Right cardiac atrium (tissue), 5 donors: ENCODE measurements around the gene PRAME. TPM values are rescaled to one million over a fixed set of nuclear protein-coding genes. Genes with fewer than 3 reads are reported as not detected.

Source experiments
- ATAC-seq, 2 donors: fragments of 200-7000 bp; cut with Tn5 transposase; one replicate each; pipeline versions ENCODE4 v1.8.0 to v1.9.1; 2020; ENCODE audit warnings: moderate library complexity in 2 of 2, mild to moderate bottlenecking in 1 of 2
- DNase-seq, 3 donors: peaks; one replicate each; pipeline ENCODE4 v3.0.0-alpha.2; 2020
- H3K27ac ChIP-seq: one replicate; pipeline ENCODE4 v1.5.1; 2013; ENCODE audit warnings: mild to moderate bottlenecking, low read length, control low read depth, moderate library complexity
- H3K27me3 ChIP-seq: one replicate; pipeline ENCODE4 v1.6.1; 2013; ENCODE audit not compliant: control insufficient read depth, insufficient read depth
- H3K4me1 ChIP-seq: one replicate; pipeline ENCODE4 v1.6.1; 2013; ENCODE audit warnings: low read length; ENCODE audit not compliant: control insufficient read depth, insufficient read depth
- H3K4me3 ChIP-seq: one replicate; pipeline ENCODE4 v1.5.1; 2013; ENCODE audit warnings: low read length, control low read depth
- H3K9me3 ChIP-seq: one replicate; pipeline ENCODE4 v1.6.1; 2013; ENCODE audit warnings: low read length; ENCODE audit not compliant: control insufficient read depth
- WGBS: extraction: QIAGEN DNeasy Blood & Tissue Kit; methylation state at CpG from one replicate; pipeline ENCODE4 v1.1.7; 2013; 5-methylcytosine and 5-hydroxymethylcytosine counted together
- intact Hi-C, 4 donors: fragments of 100-400 bp; cut with DNase I; formaldehyde crosslinking; loops; one replicate each; pipeline versions ENCODE4 v1.11.0 to v1.14.0; 2022 to 2023
- polyA plus RNA-seq: library from polyadenylated mRNA; stranded (reverse); fragments of 200-250 nt; gene quantifications from one replicate; pipeline ENCODE4 v1.2.3, GENCODE V29; 2013
- total RNA-seq, 4 donors: library from RNA; stranded (reverse); fragmentation: NEBNext Ultra II Directional; extraction: Animal tissue kit (Norgen Biotek cat#: 25700); gene quantifications; one replicate each; pipeline ENCODE4 v1.2.1, GENCODE V29; 2021
- donor health status: healthy with polysubstance abuse.
- donor health status: DM: no; HTN: yes; CAD: no.
- donor health status: DM: no; HTN: no; CAD: no.
- donor health status: DM: no; HTN: yes; CAD: no; lungs with severe emphysema.
- donor health status: DM: yes; HTN: yes; CAD: no.

Gene PRAME
- total and polyA plus RNA-seq, 5 donors: 0.05 TPM; not detected in 4

DNA sequence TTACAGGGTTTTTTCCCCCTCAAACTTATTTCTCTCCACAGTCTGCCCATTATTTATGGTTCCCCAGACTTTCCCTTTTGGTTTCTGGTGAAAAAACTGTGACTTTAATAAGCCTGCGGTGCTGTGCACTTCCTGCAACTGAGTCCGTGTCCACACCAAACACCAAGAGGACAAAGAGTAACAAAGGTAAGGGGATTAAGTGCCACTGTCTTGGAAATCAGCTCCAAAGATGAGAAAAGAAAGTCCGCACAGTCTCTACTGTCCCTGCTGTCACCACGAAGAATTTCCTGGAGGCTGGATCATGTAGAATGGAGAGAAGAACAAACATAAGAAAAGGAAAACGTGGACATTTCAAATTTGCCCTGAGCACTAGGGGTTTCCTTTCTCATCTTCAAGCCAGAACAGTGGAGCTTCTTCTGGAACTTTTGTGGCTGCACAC lies 17.9 kb upstream of the PRAME start:
- H3K27ac ChIP-seq: no peak overlapping the region
- no peaks in the 10 kb centered on the region for H3K9me3 ChIP-seq
- no peak for DNase-seq
- no peaks in the 10 kb centered on the region for H3K4me1 ChIP-seq
- H3K4me3 ChIP-seq: no peak overlapping the region
- ATAC-seq: no peak
- WGBS: 70% methylated on average over 5 of the region's 5 CpGs
- intact Hi-C loops: no loop called here
- H3K27me3 ChIP-seq: no peaks in the 10 kb centered on the region

DNA sequence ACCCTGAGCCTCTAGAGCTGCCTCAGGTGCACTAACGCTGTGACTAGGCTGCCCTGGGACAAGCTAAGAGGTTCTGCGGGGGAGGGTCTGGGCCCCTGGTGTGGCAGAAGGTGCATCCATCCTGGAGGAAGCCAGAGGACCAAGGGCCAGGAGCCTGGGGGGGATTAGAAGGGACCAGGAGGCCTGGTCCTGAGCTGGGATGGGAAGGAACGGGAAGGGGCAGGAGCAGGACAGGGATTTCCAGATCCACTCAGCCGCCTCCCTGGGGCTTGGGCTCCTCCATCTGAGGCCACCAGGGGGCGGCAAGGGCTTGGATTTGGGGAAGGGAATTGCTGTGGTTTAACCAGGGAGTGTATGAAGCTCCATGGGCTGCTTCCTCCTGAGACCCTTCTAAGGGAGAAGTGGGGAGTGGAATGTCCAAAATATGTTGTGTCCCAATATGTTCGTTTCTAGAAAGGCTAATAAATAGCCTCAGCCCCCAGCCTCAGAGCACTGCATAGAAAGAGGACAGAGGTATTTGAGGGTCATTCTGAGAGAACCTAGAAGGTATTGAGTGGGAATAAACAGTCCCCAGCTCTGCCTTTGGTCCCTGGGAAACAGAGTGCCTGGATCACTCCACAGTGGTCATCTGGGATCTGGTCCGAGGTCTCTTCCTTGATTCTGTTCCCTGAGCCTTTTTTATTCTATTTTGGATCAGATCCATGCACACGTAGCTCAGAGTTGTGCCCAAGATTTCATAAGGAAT lies 17.4 kb upstream of the PRAME start:
- H3K27ac ChIP-seq: no peak overlapping the region
- peak; percentile 37 to 68 (median 66) for DNase-seq
- intact Hi-C loops: no loop called here
- H3K9me3 ChIP-seq: no peaks in the 10 kb centered on the region
- WGBS: 32% methylated on average over 8 of the region's 8 CpGs
- H3K27me3 ChIP-seq: no peaks in the 10 kb centered on the region
- no peaks in the 10 kb centered on the region for H3K4me1 ChIP-seq
- H3K4me3 ChIP-seq: no peak overlapping the region
- peak in 1 of 2 donors; percentile 50 for ATAC-seq

GRCh38 chr22:22574361-22574760 lies 15.3 kb upstream of the PRAME start:
- no peaks in the 10 kb centered on the region for H3K9me3 ChIP-seq
- intact Hi-C loops: no loop called here
- DNase-seq (no peak), ATAC-seq (no peak)
- no peak overlapping the region for H3K27ac ChIP-seq
- no peak overlapping the region for H3K4me3 ChIP-seq
- H3K27me3 ChIP-seq: no peaks in the 10 kb centered on the region
- no peaks in the 10 kb centered on the region for H3K4me1 ChIP-seq

DNA sequence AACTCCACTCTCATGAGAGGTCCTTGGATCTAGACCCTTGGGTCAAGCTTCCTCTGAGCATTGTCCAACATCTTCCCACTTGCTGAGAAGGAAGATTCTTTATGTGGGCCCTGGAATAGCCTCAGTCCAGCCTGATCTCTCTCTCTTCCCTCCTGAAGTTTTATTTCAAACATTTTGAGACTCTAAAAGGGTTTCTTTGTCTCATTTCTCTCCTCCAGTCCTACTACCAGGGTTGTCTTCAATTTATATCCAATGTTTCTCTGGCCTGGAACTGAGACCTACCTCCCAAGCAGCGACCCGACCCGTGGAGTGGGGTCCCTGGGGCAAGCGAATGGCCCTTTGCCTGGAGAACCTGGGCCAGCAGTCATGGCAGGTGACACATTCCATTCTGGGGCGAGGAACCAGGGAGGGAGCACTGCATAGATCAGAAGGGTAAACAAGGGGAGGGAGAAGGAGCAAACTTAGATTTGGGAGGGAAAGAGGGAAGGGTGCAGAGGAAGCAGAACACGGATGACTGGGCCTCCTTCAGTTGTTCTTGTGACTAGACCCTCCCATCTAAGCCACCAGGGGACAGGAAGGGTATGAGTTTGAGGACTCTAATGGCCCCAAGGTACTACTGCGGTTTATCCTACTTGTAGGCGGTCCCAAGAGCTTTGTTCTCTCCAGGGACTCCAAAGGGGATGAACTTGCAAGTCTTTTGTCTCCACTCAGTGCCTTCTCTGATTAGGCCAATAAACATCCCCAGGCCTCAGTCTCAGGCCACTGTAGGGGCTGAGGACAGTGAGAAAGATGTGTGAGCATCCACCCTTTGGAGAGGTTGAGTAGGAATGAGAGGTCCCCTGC lies 14.2 kb upstream of the PRAME start:
- Histone ChIP-seq H3K9me3 (no peaks in the 10 kb centered on the region), H3K27ac (no peak overlapping the region), H3K4me3 (no peak overlapping the region), H3K27me3 (peaks cover 4% of the 10 kb centered on the region), H3K4me1 (no peaks in the 10 kb centered on the region)
- DNase-seq (no peak), ATAC-seq (no peak)
- 73% methylated on average over 8 of the region's 8 CpGs for WGBS
- intact Hi-C loops: no loop called here

GRCh38 chr22:22571862-22572261 lies 12.8 kb upstream of the PRAME start:
- H3K9me3 ChIP-seq: no peaks in the 10 kb centered on the region
- no peak overlapping the region for H3K27ac ChIP-seq
- H3K27me3 ChIP-seq: peaks cover 4% of the 10 kb centered on the region
- no peak overlapping the region for H3K4me3 ChIP-seq
- intact Hi-C loops: no loop called here
- ATAC-seq (no peak), DNase-seq (no peak)
- 89% methylated on average over 2 of the region's 2 CpGs for WGBS
- no peaks in the 10 kb centered on the region for H3K4me1 ChIP-seq

- WGBS: 85% methylated on average over 6 of the region's 6 CpGs
- H3K27ac ChIP-seq: no peak overlapping the region
- ATAC-seq (no peak), DNase-seq (no peak)
- H3K9me3 ChIP-seq: no peaks in the 10 kb centered on the region
- no peak overlapping the region for H3K4me3 ChIP-seq
- H3K4me1 ChIP-seq: no peaks in the 10 kb centered on the region
- intact Hi-C loops: no loop called here
- H3K27me3 ChIP-seq: peaks cover 4% of the 10 kb centered on the region
These were observed 12.4 kb upstream of the PRAME start for GRCh38 chr22:22571429-22571828.

GRCh38 chr22:22569218-22569617 lies 10.2 kb upstream of the PRAME start:
- H3K9me3 ChIP-seq: no peaks in the 10 kb centered on the region
- no peaks in the 10 kb centered on the region for H3K4me1 ChIP-seq
- peaks cover 4% of the 10 kb centered on the region for H3K27me3 ChIP-seq
- no peak overlapping the region for H3K4me3 ChIP-seq
- DNase-seq (no peak), ATAC-seq (no peak)
- no peak overlapping the region for H3K27ac ChIP-seq
- WGBS: 85% methylated on average over 5 of the region's 5 CpGs
- intact Hi-C loops: no loop called here

- intact Hi-C loops: no loop called here
- H3K4me3 ChIP-seq: no peak overlapping the region
- no peak for DNase-seq
- 93% methylated on average over 2 of the region's 2 CpGs for WGBS
- H3K27me3 ChIP-seq: peaks cover 4% of the 10 kb centered on the region
- no peak for ATAC-seq
- no peak overlapping the region for H3K27ac ChIP-seq
- no peaks in the 10 kb centered on the region for H3K4me1 ChIP-seq
- no peaks in the 10 kb centered on the region for H3K9me3 ChIP-seq
These were observed 6.9 kb upstream of the PRAME start for GRCh38 chr22:22565981-22566380.

- Histone ChIP-seq H3K27ac (no peak overlapping the region), H3K27me3 (no peaks in the 10 kb centered on the region), H3K9me3 (no peaks in the 10 kb centered on the region), H3K4me3 (no peak overlapping the region), H3K4me1 (no peaks in the 10 kb centered on the region)
- WGBS: 87% methylated on average over 25 of the region's 25 CpGs
- intact Hi-C loops: no loop called here
- ATAC-seq (no peak), DNase-seq (no peak)
These were observed 744 bp downstream of the PRAME start for GRCh38 chr22:22558071-22558971.

DNA sequence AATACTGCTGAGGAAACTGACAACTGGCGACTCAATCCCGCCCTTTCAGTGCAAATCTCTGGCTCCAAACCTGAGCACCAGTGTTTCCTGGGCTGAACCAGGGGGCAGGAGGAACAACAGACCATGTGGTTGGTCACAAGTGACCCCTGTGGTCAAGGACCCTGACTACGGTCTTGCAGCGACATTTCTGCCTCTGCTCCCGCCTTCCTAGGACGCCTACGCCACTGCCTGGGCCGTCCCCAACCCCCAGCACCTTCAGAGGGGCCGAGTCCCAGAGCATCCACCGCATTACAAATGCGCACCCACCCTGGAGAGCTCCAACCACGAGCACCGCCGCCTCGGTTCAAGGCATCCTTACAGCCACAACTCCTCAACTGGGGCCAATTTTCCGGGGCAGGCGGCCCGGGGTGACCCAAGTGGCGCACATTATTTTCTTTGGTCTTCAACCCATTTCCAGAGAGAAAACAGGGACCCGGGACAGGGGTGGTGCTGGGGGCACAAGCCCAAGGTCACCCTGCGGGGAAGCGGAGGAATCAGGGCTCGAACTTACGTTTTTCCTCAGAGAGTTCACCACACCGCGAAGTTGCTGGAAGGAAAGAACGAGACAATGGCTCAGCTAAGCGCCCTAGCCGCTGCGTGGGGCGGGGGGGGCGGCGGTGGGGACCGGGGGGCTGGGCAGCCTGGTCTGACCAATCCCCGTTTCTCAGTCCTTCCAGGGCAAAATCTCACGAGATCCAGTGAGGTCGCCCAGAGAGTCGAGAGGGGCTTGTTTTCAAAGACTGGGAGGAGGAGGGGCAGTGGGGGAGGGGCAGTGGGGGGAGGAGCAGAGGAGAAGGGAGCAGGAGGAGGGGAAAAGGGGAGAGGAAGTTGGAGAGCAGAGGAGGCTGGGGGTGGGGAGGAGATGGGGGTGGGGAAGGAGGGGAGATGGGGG lies 1.8 kb downstream of the PRAME start:
- intact Hi-C loops: no loop called here
- no peaks in the 10 kb centered on the region for H3K27me3 ChIP-seq
- no peaks in the 10 kb centered on the region for H3K9me3 ChIP-seq
- no peaks in the 10 kb centered on the region for H3K4me1 ChIP-seq
- H3K4me3 ChIP-seq: no peak overlapping the region
- DNase-seq (no peak), ATAC-seq (no peak)
- 93% methylated on average over 38 of the region's 38 CpGs for WGBS
- no peak overlapping the region for H3K27ac ChIP-seq
